HG02623 (cell line): Measurements from ENCODE around the gene KRT86.
"Not testable (repeated sequence)": the region's sequence is repeated elsewhere in the genome, so short reads cannot be mapped to it uniquely, and the experiment has no call there.

ENCODE experiments used
- ATAC-seq: cut with Tn5 transposase; IDR thresholded peaks from one replicate; pipeline ENCODE4 v1.9.1; 2021; ENCODE audit warnings: moderate library complexity; ENCODE audit not compliant: unreplicated experiment

The KRT86 gene

DNA sequence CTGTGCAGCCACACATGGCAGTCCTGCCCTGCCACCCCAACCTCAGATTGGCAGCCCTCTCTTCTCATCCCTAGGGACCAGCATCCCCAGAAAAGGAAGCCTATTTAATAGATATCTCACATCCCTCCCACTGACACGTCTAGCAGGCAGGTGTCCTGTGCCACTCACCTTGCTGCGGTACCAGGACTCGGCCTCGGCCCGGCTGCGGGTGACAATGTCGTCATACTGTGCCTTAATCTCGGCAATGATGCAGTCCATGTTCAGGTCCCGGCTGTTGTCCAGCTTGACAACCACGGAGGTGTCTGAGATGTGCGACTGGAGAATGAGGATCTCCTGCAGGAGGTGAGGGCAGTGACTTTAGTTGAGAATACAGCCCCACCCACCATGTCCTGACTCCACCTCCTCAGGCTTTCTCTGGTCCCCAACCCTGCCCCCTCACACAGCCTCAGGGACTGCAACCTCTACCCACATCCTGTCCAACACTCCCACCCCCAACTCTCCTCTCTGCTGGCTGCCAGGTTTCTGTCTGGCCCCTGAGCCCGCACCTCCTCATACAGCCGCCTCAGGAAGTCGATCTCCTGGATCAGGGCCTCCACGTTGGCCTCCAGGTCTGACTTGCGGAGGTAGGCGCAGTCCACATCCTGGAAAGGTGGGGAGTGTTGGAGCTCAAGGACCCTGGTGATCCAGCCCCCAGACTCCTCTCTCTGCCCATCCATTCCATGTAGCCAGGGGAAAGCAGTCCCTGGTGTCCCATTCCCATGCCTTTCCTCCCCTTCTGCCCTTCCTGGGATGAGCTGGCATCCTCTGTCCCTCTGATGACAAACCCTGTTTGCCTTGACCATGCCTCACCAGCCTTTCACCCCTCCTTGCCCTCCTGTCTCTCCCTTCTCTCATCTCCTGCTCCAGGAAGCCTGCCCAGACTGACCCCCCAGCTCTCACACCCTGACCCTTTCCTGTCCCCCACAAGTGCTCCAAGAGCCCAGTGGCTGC lies 13.7 kb downstream of the KRT86 start:
- ATAC-seq, result peak; percentile 72

DNA sequence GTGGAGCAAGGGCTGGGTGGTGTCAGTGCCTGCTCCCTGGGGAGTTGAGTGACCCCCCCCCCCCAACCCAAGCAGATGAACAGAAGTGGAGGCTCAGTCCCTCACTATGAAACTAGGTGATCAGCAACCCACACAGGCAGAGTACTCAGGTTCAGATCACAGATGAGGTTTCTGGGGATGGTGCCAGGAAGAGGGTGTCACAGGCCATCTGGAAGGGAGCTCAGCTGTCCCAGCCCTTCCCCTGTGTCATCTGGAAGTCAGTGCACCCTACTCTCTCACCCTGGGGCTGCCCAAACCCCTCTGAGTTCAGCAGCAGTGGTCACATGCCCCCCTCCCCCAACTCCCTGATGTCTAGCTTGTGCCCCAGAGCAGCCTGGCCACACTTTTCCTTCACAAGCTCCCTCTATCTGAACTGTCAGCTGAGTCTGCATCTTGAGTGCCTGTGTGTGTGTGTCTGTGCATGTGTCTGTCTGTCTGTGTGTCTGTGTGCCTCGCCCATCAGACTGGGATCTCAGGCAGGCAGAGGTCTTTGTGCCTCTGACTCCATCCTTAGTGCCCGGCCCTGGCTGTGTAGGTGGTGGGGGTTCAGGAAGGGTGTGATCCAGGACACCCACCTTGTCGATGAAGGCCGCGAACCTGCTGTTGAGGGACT lies 16.2 kb downstream of the KRT86 start:
- ATAC-seq, result not testable (repeated sequence)

DNA sequence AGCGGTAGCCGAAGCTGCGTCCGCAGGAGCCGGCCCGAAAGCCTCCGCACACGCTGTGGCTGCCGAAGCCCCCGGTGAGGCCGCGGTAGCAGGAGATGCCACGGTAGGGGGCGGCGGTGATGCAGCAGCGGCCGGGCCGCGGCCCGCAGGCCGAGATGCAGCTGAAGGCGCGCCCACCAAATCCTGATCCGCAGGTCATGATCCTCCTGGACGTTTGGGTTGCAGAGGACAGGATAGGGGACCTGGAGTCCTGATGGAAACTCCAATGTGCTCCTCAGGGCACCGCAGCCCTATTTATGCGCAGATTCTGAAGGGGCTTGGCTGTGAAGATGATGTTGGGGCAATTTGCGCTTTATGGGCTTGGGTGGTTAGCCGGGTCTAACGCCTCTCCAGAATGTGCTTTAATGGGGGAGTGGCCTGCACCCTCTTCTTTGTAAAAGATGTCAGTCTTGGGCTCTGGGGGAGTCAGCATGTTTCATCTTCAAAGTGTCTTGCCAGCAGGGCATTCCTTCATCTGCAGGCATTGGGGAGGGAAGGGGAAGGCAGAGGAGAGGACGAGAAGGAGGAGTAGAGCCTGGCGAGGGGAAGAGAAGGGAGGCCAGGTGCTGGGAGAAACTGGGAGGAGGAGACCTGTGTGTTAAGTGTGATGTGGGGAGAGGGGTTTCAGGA lies 17.0 kb downstream of the KRT86 start, which contains the start of gene KRT81:
Gene KRT81, minus strand, starts transcription at position 268 of the 669 bp plus-strand sequence. Its CDS starts 69 bp downstream, at position 199.
- ATAC-seq, result no peak

DNA sequence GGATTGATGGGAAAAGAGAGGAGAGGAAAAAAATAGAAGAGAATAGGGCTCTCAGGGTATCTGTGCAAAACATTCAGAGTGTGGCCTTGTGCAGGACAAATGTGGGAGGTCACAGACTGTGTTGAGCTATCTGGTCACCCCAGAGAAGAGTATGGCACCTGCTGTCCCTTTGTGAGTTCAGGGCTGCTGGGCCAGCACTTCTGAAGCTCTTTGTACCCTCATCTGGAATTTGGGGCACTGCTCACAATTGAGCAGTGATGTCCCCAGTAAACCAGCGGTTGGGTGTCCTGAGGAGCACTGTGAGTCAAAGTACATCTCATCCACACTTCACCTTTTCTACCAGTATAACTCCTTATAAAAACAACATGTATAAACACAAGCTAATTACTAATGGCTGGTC lies 19.5 kb downstream of the KRT86 start:
- ATAC-seq, result no peak

DNA sequence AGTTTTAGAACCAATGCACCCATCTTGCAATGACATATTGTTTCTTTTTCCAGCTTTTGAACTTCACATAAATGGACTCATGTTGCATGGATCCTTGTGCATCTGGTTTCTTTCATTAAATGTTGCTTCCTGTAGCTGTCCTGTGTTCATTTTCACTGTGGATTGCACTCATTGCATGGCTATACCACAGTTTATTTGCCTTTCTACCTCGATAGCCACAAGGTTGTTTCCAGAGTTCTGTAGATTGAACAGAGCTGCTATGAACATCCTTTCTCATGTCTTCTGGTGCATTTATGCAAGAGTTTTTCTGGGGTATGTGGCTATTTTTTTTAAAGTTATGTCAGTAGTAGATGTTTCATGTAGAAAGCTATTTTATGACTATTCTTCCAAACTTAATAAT lies 20.4 kb downstream of the KRT86 start:
- ATAC-seq, result no peak

DNA sequence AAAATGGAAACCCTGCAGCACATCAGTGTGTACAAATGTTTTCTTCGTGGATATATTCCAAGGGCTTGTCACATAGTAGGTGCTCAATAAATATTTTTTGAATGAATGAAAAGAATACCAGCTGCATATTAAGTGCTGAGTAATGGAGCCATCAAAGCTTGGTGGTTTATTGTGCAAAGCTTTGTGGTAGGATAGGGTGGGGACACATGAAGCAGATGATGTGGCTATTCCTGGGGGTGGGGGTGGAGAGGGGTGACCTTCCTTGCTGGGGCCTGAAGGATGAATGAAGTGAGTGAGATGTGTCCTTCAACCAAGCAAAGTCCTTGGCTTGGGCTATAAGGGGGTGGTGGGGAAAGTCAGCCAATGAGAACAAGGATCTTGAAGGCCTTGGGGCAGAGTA lies 21.2 kb downstream of the KRT86 start:
- ATAC-seq, result no peak

DNA sequence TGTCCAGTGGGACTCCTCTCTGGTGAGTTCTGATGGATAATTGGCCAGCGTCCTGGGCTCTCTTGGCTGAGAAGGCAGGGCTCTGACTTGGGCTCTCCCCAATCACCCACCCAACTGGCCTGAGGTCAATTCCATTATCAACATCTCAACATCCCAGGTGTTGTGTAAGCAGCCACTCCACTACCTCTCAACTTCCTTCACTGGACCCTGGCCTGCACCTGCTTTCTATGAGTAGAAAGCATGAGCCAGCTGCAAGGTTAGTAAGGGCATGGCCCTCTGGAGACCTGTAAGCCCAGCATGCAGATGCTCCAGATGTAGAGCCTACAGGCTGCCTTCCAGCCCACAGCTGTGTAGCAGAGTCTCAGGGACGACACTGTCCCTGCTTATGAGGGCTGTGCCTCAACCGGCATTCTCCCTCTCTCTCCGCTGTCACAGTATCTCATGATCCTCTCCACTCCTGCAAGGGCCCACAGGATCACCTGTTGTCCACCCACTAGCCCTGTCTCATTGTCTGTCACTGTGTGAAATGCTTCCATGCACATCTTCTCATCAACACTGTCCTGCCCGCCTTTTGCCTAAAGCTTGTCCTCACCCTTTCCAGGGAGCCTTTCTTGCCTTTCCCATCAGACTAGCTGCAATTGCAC lies 22.2 kb downstream of the KRT86 start:
- no peak for ATAC-seq

DNA sequence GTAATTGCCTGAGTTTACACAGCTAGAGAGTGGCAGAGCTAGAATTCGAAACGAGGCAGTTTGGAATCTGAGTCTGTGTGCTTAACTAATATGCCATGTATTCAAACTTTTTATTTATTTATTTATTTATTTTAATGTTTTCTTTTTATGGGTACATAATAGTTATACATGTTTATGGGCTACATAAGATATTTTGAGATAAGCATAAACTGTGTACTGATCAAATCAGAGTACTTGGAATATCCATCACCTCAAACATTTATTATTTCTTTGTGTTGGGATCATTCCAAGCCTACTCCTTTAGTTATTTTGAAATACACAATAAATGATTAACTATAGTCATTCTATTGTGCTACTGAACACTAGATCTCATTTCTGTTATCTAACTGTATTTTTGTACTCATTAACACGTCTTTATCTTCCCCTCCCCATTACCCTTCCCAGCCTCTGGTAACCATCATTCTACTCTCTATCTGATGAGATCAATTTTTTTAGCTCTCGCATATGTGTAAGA lies 24.3 kb downstream of the KRT86 start:
- no peak for ATAC-seq

DNA sequence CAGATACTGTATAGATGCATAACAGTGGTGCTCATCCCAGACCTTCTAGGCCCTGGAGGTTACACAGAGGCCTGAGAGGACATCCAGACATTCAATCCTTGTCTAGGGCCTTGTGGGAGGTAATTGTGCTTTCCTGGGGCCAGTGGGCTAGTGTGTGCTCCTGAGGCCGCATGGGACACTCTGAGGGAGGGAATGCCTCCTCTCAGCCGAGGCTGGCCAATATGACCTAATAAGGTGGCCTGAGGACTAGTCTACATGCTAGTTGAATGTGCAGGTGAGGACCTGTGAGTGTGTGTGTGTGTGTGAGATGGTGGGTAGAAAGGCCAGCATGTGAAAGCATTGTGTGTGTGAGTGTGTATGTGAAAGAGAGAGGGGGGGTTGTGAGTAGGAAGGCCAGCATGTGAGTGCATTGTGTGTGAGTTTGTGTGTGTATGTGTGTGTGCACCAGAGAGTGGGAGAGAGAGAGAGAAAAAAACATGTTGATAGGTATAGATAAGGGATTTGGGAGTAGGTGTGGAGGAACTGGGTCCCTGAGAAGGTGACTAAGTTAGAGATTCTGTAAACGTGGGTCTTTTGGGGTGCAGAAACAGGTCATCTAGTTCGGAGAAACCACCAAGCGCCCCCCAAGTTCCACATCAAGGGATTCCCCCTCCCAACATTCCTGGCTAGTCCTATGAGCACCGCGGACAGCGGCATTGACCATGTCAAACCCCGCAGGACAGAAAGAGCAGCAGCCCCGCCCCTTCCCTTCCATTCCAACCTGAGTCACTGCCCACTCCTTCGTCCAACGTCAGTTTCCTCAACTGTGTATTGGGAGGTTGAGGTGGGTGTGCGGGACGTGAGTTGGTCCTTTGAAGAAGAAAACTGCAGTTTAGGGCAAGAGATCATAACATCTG lies 26.6 kb downstream of the KRT86 start:
- ATAC-seq, result no peak

DNA sequence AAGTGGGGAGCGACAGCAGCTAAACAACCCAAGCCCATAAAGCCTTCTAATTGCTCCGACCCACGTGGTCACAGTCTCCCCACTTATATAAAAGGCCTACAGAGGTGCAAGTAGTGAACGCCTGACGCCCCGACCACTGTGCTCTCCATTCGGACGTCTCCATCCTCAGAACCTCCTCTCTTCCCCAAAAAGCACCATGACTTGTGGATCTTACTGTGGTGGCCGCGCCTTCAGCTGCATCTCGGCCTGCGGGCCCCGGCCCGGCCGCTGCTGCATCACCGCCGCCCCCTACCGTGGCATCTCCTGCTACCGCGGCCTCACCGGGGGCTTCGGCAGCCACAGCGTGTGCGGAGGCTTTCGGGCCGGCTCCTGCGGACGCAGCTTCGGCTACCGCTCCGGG lies 27.3 kb downstream of the KRT86 start:
- not testable (repeated sequence) for ATAC-seq

DNA sequence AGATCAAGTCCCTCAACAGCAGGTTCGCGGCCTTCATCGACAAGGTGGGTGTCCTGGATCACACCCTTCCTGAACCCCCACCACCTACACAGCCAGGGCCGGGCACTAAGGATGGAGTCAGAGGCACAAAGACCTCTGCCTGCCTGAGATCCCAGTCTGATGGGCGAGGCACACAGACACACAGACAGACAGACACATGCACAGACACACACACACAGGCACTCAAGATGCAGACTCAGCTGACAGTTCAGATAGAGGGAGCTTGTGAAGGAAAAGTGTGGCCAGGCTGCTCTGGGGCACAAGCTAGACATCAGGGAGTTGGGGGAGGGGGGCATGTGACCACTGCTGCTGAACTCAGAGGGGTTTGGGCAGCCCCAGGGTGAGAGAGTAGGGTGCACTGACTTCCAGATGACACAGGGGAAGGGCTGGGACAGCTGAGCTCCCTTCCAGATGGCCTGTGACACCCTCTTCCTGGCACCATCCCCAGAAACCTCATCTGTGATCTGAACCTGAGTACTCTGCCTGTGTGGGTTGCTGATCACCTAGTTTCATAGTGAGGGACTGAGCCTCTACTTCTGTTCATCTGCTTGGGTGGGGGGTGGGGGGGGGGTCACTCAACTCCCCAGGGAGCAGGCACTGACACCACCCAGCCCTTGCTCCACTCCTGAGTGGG lies 27.9 kb downstream of the KRT86 start:
- not testable (repeated sequence) for ATAC-seq

DNA sequence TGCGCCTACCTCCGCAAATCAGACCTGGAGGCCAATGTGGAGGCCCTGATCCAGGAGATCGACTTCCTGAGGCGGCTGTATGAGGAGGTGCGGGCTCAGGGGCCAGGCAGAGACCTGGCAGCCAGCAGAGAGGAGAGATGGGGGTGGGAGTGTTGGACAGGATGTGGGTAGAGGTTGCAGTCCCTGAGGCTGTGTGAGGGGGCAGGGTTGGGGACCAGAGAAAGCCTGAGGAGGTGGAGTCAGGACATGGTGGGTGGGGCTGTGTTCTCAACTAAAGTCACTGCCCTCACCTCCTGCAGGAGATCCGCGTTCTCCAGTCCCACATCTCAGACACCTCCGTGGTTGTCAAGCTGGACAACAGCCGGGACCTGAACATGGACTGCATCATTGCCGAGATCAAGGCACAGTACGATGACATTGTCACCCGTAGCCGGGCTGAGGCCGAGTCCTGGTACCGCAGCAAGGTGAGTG lies 30.5 kb downstream of the KRT86 start:
- ATAC-seq, result not testable (repeated sequence)

DNA sequence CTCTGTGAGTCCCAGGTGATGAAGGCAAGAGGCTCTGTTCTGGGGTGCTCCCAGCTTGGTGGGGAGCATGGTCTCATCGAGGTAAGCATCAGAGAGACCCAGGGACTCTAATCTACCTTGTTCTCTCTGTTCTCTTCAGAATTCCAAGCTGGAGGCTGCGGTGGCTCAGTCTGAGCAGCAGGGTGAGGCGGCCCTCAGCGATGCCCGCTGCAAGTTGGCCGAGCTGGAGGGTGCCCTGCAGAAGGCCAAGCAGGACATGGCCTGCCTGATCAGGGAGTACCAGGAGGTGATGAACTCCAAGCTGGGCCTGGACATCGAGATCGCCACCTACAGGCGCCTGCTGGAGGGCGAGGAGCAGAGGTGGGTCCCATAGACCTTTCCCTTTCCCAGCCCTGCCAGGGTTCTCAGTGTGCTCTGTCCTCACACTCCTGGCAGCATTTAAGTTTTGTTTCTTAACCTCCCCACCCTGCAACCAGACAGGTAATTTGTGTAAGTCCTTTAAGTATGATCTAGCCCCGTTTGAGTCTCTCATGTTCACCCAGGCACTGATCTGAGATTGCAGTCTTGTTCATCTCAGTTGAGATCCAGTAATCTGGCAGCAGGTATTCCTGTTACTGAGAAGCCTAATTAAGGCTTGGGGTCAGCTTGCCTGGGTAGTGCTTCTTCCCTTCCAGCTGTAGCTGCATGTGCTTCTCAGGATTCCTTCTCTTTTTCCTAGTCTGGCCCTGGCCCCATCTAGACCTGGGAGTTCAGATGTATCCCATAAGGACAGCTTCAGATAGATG lies 31.7 kb downstream of the KRT86 start:
- ATAC-seq, result no peak

DNA sequence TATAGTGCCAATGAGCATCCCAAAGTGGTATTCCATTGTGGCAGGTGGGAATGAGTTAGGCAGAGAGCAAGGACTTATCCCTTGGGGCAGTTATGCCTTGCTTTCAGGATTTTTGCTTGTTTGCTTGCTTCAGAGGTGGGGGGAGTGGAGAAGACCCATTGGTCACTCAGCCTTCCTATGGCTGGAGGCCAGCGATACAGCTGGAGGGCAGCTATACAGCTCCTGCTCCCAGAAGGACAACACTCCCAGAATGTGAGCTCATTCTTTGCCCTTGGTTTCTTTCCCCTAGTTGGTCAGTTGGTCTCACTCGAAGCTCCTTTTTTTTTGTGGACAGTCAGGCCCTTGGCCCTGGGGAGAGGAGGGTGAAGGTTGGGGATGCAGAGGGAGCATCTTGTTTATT lies 32.3 kb downstream of the KRT86 start:
- no peak for ATAC-seq

DNA sequence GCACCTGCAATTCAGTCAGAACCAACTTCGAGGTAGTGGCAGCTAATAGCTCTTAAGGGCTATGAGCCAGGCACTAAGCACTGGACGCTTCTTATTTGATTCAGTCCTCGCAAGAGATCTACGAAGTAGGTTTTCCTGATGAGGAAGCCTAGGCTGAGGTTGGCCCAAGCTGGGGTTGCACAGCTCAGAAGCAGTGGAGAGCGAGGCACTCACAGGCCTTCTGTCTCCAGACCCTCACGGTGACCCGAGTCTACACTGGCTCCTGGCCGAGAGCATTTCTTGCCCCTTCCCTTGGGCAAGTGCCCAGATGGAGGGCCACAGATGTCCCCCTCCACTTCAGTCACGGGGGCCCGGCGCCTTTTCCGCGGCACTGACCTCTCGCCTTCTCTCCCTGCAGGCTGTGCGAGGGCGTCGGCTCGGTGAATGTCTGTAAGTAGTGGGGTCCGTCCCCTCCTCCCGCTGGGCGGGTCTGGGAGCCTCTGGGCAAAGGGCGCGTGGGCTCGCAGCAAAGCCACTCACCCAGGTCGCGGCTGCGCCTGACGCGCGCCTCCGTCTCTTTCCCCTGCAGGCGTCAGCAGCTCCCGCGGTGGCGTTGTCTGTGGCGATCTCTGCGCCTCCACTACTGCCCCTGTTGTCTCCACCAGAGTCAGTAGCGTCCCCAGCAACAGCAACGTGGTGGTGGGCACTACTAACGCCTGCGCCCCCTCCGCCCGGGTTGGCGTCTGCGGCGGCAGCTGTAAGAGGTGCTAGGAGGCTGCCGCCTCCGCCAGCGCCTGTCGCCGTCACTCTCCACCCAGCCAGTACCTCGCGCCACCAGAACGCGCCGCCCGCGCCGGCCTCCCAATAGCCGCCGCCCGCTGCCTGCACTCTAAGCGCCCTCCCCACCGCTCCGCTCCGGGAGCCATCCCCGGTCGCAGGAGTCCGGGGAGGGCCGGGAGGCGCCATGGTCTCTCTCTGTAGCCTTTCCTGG lies 33.7 kb downstream of the KRT86 start:
- ATAC-seq, result no peak

DNA sequence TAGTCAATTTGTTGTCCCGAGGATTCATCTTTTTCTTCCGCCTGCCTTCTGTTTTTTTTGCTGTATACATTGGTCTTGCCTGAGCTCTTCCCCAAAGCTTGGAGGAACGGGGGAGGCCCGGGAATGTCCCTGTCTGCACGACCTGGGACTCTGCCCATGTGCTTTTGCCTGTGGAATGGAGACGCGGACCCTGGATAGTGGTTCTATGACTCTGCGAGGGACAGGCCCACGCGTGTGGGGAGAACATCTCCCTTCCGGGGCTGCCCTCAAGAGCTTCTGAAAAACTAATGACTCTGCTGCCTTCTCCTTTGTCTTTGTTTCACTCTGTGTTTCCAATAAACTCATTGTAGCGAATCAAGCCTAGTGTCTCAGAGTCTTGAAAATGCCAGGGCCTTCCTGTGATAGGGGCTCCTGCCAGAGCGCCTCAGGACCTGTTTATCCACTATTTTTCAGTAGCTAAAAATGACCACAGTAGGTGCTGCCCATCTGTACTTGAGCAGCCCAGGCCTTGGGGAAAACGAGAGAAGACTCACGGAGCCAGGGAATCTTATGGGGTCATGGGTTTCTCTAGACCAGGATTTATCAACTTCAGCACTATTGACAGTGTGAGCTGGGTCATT lies 34.5 kb downstream of the KRT86 start:
- no peak for ATAC-seq
